ENCODE results near the gene OR2AE1. TPM values are rescaled to one million over a fixed set of nuclear protein-coding genes. Genes with fewer than 3 reads are reported as not detected.

Gene OR2AE1
- total RNA-seq, 1 donor, result 0.72 TPM

GRCh38 chr7:99860281-99861127 lies 16.3 kb downstream of the OR2AE1 start:
- H3K79me2 ChIP-seq (ENCODE audit: insufficient read depth, low read length), result no peaks in the 10 kb centered on the region
- no peaks in the 10 kb centered on the region for H4K20me1 ChIP-seq (ENCODE audit: insufficient read depth, low read length)
- TF ChIP-seq, protein P1, sequence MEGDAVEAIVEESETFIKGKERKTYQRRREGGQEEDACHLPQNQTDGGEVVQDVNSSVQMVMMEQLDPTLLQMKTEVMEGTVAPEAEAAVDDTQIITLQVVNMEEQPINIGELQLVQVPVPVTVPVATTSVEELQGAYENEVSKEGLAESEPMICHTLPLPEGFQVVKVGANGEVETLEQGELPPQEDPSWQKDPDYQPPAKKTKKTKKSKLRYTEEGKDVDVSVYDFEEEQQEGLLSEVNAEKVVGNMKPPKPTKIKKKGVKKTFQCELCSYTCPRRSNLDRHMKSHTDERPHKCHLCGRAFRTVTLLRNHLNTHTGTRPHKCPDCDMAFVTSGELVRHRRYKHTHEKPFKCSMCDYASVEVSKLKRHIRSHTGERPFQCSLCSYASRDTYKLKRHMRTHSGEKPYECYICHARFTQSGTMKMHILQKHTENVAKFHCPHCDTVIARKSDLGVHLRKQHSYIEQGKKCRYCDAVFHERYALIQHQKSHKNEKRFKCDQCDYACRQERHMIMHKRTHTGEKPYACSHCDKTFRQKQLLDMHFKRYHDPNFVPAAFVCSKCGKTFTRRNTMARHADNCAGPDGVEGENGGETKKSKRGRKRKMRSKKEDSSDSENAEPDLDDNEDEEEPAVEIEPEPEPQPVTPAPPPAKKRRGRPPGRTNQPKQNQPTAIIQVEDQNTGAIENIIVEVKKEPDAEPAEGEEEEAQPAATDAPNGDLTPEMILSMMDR (IDR thresholded peaks at IDR 0.05; ENCODE audit: extremely low read depth, low read depth, low read length), result no peak
- H3K4me2 ChIP-seq (ENCODE audit: insufficient read depth, low read length), result peak overlapping the region; percentile 42
- no peak overlapping the region for H3K4me3 ChIP-seq (ENCODE audit: insufficient read depth, low read length)
- peak overlapping the region; percentile 47 for H3K27ac ChIP-seq (ENCODE audit: low read depth, low read length)
- H3K36me3 ChIP-seq (ENCODE audit: insufficient read depth, low read length), result no peaks in the 10 kb centered on the region
- peaks cover 17% of the 10 kb centered on the region for H3K4me1 ChIP-seq (ENCODE audit: insufficient read depth, low read length)
- H3K27me3 ChIP-seq (ENCODE audit: insufficient read depth, low read length), result peaks cover 44% of the 10 kb centered on the region
- DNase-seq (ENCODE audit: insufficient read length, low spot score, missing footprints), result peak; percentile 87
- H2AFZ ChIP-seq (ENCODE audit: low read length), result no peak overlapping the region
- H3K9me3 ChIP-seq (ENCODE audit: low read depth, low read length), result peaks cover 6% of the 10 kb centered on the region

DNA sequence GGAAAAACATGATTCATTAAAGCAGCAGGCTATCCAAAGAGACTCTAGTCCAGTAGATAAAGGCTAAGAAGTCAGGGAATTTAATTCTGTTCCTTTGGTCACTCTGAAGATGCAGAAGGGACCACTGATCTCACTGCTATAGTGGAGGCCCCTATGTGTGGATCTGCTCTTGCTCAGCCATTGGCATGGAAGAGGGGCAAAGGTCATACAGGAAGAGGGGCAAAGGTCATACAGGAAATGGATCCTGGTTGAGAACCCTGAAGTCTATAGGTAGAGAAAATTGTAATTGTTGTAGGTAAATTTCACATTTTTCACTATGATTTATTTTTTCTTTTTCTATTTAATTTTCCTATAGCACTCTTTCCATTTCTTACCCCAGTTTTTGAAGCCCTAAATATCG lies 21.6 kb downstream of the OR2AE1 start:
- Histone ChIP-seq H3K79me2 (ENCODE audit: insufficient read depth, low read length) (no peaks in the 10 kb centered on the region), H4K20me1 (ENCODE audit: insufficient read depth, low read length) (no peaks in the 10 kb centered on the region), H3K4me1 (ENCODE audit: insufficient read depth, low read length) (peaks cover 8% of the 10 kb centered on the region), H3K27ac (ENCODE audit: low read depth, low read length) (no peak overlapping the region), H3K27me3 (ENCODE audit: insufficient read depth, low read length) (peaks cover 53% of the 10 kb centered on the region), H3K9me3 (ENCODE audit: low read depth, low read length) (no peaks in the 10 kb centered on the region), H3K4me3 (ENCODE audit: insufficient read depth, low read length) (no peak overlapping the region), H2AFZ (ENCODE audit: low read length) (no peak overlapping the region), H3K36me3 (ENCODE audit: insufficient read depth, low read length) (no peaks in the 10 kb centered on the region), H3K4me2 (ENCODE audit: insufficient read depth, low read length) (no peak overlapping the region)
- TF ChIP-seq, protein P1 (IDR thresholded peaks at IDR 0.05; ENCODE audit: extremely low read depth, low read depth, low read length), result no peak
- DNase-seq (ENCODE audit: insufficient read length, low spot score, missing footprints), result no peak

DNA sequence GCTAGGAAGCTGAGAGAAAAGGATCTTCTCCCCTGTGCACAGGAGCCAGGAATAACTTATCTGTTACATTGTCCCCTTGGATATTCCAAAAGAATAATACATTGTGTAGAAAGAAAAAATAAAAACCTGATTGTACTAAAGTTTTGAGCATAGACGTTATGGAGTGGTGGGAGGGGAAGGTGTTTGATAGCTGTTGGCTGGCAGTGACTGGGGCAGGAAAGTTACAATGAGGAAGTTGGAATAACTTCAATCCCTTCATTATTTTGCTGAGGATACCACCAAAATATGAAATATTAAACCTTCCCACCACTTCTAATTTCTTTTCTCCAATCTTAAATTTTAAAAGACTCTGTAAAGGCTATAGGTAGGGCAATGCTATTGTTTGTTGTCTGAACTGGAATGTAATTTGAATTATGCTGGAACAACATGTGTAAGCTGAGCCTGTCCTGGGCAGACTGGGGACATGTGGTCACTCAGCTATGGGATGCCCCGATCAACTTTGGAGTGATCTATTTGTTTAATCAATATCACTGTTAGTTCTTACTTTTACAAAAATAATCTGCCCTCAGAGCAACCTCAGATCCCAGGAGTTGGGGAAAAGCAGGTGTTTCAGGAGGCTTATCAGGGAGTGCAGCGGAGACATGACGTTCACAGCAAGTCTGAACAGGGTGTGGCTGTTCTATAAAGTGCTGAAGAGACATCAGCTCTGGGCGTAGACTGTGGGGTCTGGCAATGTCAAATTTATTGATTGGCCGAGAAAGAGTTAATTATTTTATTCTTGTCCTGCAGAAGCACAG lies 28.2 kb downstream of the OR2AE1 start:
- Histone ChIP-seq H3K4me3 (ENCODE audit: insufficient read depth, low read length) (no peak overlapping the region), H3K4me2 (ENCODE audit: insufficient read depth, low read length) (no peak overlapping the region), H2AFZ (ENCODE audit: low read length) (no peak overlapping the region), H3K27ac (ENCODE audit: low read depth, low read length) (no peak overlapping the region), H4K20me1 (ENCODE audit: insufficient read depth, low read length) (no peaks in the 10 kb centered on the region), H3K9me3 (ENCODE audit: low read depth, low read length) (no peaks in the 10 kb centered on the region), H3K79me2 (ENCODE audit: insufficient read depth, low read length) (no peaks in the 10 kb centered on the region), H3K36me3 (ENCODE audit: insufficient read depth, low read length) (no peaks in the 10 kb centered on the region), H3K4me1 (ENCODE audit: insufficient read depth, low read length) (peaks cover 3% of the 10 kb centered on the region), H3K27me3 (ENCODE audit: insufficient read depth, low read length) (peaks cover 43% of the 10 kb centered on the region)
- TF ChIP-seq, protein P1 (IDR thresholded peaks at IDR 0.05; ENCODE audit: extremely low read depth, low read depth, low read length), result no peak
- peak; percentile 5 for DNase-seq (ENCODE audit: insufficient read length, low spot score, missing footprints)

- Histone ChIP-seq H3K36me3 (ENCODE audit: insufficient read depth, low read length) (no peaks in the 10 kb centered on the region), H3K27ac (ENCODE audit: low read depth, low read length) (no peak overlapping the region), H3K9me3 (ENCODE audit: low read depth, low read length) (no peaks in the 10 kb centered on the region), H3K79me2 (ENCODE audit: insufficient read depth, low read length) (no peaks in the 10 kb centered on the region), H4K20me1 (ENCODE audit: insufficient read depth, low read length) (no peaks in the 10 kb centered on the region), H3K4me3 (ENCODE audit: insufficient read depth, low read length) (no peak overlapping the region), H3K27me3 (ENCODE audit: insufficient read depth, low read length) (peaks cover 56% of the 10 kb centered on the region), H2AFZ (ENCODE audit: low read length) (no peak overlapping the region), H3K4me2 (ENCODE audit: insufficient read depth, low read length) (no peak overlapping the region), H3K4me1 (ENCODE audit: insufficient read depth, low read length) (peaks cover 3% of the 10 kb centered on the region)
- TF ChIP-seq, protein P1 (IDR thresholded peaks at IDR 0.05; ENCODE audit: extremely low read depth, low read depth, low read length), result no peak
- DNase-seq (ENCODE audit: insufficient read length, low spot score, missing footprints), result no peak
These were observed 32.5 kb downstream of the OR2AE1 start for GRCh38 chr7:99844328-99844727.
